ENCODE data around the gene FOXD1. TPM values are rescaled to one million over a fixed set of nuclear protein-coding genes. Genes with fewer than 3 reads are reported as not detected.

Gene FOXD1
- total and polyA plus RNA-seq, 2 donors (not counting 3 experiments of a cell fraction or from before 2014, with no cell fraction given), result 0.06 to 0.20 TPM

DNA sequence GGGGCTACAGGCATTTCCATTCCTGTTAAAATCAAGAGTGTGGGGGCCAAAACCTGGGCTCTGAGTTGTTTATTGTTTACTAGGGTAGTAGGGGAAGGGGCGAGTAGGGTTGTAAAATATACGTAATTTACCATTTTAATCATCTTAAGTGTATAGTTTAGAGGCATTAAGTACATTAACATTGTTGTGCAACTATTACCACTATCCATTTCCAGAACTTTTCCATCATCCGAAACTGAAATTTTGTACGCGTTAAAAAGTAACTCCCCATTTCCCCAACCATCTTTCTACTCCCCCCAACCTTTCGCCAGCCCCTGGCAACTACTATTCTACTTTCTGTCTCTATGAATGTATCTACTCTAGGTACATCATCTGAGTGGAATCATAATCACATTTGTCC lies 3.6 kb upstream of the FOXD1 start:
- POLR2A ChIA-PET, result no interaction called here
- CTCF ChIA-PET, result no interaction called here
- Histone ChIP-seq H3K4me2 (ENCODE audit: insufficient read depth, low read length) (no peak overlapping the region), H3K4me1 (ENCODE audit: control insufficient read depth, extremely low read depth, insufficient read depth, low read length) (peaks cover 5% of the 10 kb centered on the region), H4K20me1 (replicated peaks; ENCODE audit: control insufficient read depth, extremely low read depth, insufficient read depth, low read length) (no peaks in the 10 kb centered on the region), H3K9me1 (replicated peaks; ENCODE audit: control insufficient read depth, extremely low read depth, insufficient read depth, low read length) (no peaks in the 10 kb centered on the region), H3K9ac (replicated peaks; ENCODE audit: extremely low read depth, insufficient read depth, low read length) (no peak overlapping the region), H3K79me2 (ENCODE audit: control insufficient read depth, insufficient read depth, low read length) (no peaks in the 10 kb centered on the region), H3K36me3 (ENCODE audit: control insufficient read depth in 2 of 2, extremely low read depth in 1 of 2, insufficient read depth in 2 of 2, low read length in 2 of 2) (no peaks in the 10 kb centered on the region), H3K27me3 (ENCODE audit: control insufficient read depth in 2 of 2, insufficient read depth in 2 of 2, low read length in 2 of 2) (peaks cover 60 to 83% of the 10 kb centered on the region in 2 experiments), H3K9me3 (replicated peaks; ENCODE audit: control insufficient read depth, insufficient read depth, low read length) (no peaks in the 10 kb centered on the region), H3K27ac (ENCODE audit: insufficient read depth, low read depth, low read length) (no peak overlapping the region), H2AFZ (ENCODE audit: low read depth, low read length) (no peak overlapping the region), H3K4me3 (replicated peaks in 1 of 3; ENCODE audit: insufficient read depth in 1 of 3, low read depth in 1 of 3, low read length in 3 of 3) (no peak overlapping the region)
- DNase-seq (ENCODE audit: low read depth, low spot score) (no peak), FAIRE-seq (no peak)
- dilution Hi-C loops (cut with MboI; ENCODE audit: extremely low pct_ligation_motif_present, low sequenced_read_pairs) (no loop called here), intact Hi-C loops (cut with micrococcal nuclease) (loop anchor here (5.0 kb wide), 1 partner anchor 495 kb away; the partner anchor contains the start of gene FCHO2)
- TF ChIP-seq GATA2 (IDR thresholded peaks at IDR 0.05; ENCODE audit: insufficient read depth, insufficient read length, low read depth, low read length) (no peak), POLR2AphosphoS5 (IDR thresholded peaks at IDR 0.05; ENCODE audit: insufficient read depth, low read depth, low read length) (no peak), EZH2 (IDR thresholded peaks at IDR 0.05; ENCODE audit: borderline replicate concordance, low read depth, low read length, severe bottlenecking) (no peak)
- TF ChIP-seq, protein P1, sequence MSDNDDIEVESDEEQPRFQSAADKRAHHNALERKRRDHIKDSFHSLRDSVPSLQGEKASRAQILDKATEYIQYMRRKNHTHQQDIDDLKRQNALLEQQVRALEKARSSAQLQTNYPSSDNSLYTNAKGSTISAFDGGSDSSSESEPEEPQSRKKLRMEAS (IDR thresholded peaks at IDR 0.05; ENCODE audit: insufficient read depth, insufficient read length), result no peak
- TF ChIP-seq, protein P2, sequence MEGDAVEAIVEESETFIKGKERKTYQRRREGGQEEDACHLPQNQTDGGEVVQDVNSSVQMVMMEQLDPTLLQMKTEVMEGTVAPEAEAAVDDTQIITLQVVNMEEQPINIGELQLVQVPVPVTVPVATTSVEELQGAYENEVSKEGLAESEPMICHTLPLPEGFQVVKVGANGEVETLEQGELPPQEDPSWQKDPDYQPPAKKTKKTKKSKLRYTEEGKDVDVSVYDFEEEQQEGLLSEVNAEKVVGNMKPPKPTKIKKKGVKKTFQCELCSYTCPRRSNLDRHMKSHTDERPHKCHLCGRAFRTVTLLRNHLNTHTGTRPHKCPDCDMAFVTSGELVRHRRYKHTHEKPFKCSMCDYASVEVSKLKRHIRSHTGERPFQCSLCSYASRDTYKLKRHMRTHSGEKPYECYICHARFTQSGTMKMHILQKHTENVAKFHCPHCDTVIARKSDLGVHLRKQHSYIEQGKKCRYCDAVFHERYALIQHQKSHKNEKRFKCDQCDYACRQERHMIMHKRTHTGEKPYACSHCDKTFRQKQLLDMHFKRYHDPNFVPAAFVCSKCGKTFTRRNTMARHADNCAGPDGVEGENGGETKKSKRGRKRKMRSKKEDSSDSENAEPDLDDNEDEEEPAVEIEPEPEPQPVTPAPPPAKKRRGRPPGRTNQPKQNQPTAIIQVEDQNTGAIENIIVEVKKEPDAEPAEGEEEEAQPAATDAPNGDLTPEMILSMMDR (IDR thresholded peaks at IDR 0.05; ENCODE audit: extremely low read depth in 1 of 2, insufficient read depth in 1 of 2, low read depth in 1 of 2, low read length in 2 of 2), result no peak
- BruUV-seq (replicated peaks), result no TSS peak
